Sigmoid colon (tissue), 7 donors: ENCODE results near the gene ZFP92. TPM values are rescaled to one million over a fixed set of nuclear protein-coding genes. Genes with fewer than 3 reads are reported as not detected.
"Not testable (repeated sequence)": the region's sequence is repeated elsewhere in the genome, so short reads cannot be mapped to it uniquely, and the experiment has no call there.

ENCODE experiments used
- DNase-seq: peaks from one replicate; pipeline ENCODE4 v3.0.0-alpha.2; 2019
- H3K27ac ChIP-seq, 4 donors: fragments of 200-600 bp; sonication (generic); one replicate each; pipeline ENCODE4 v1.5.1; 2016 to 2019; ENCODE audit warnings: mild to moderate bottlenecking in 1 of 4
- H3K27me3 ChIP-seq, 3 donors: fragments of 200-600 bp; sonication (generic); one replicate each; pipeline ENCODE4 v1.5.1; 2019; ENCODE audit warnings: mild to moderate bottlenecking in 1 of 3
- H3K36me3 ChIP-seq, 4 donors: fragments of 200-600 bp; sonication (generic); one replicate each; pipeline ENCODE4 v1.5.1; 2016 to 2019
- H3K4me1 ChIP-seq, 4 donors: fragments of 200-600 bp; sonication (generic); one replicate each; pipeline ENCODE4 v1.5.1; 2017 to 2019
- H3K4me3 ChIP-seq, 4 donors: fragments of 200-600 bp; sonication (generic); one replicate each; pipeline ENCODE4 v1.5.1; 2017 to 2019; ENCODE audit warnings: mild to moderate bottlenecking in 2 of 4, moderate library complexity in 1 of 4
- H3K9me3 ChIP-seq, 4 donors: fragments of 200-600 bp in 3 of 4; sonication (generic) in 3 of 4; one replicate each; pipeline versions ENCODE4 v1.5.1 to v1.6.1; 2013 to 2019
- EP300 ChIP-seq, 4 donors: sonication (generic); formaldehyde crosslinking; IDR thresholded peaks; one replicate each; pipeline ENCODE4 v1.6.1; 2017; ENCODE audit warnings: antibody characterized with exemption in 4 of 4
- POLR2A ChIP-seq, 2 donors: fragments of 450-650 bp; IDR thresholded peaks; one replicate each; pipeline ENCODE4 v1.6.1; 2016; ENCODE audit warnings: antibody characterized with exemption in 2 of 2, mild to moderate bottlenecking in 2 of 2, moderate library complexity in 2 of 2
- POLR2AphosphoS5 ChIP-seq, 4 donors: sonication (generic); formaldehyde crosslinking; IDR thresholded peaks; one replicate each; pipeline ENCODE4 v1.6.1; 2017; ENCODE audit warnings: antibody characterized with exemption in 4 of 4
- WGBS, 2 donors: extraction: QIAGEN DNeasy Blood & Tissue Kit; methylation state at CpG; one replicate each; pipeline ENCODE4 v1.1.7; 2013; 5-methylcytosine and 5-hydroxymethylcytosine counted together
- intact Hi-C: fragments of 100-400 bp; cut with DNase I; formaldehyde crosslinking; loops from one replicate; pipeline ENCODE4 v1.15.1; 2023
- polyA plus RNA-seq, 3 donors: library from polyadenylated mRNA; stranded (reverse); fragments of 200-250 nt; gene quantifications; one replicate each; pipeline ENCODE4 v1.2.3, GENCODE V29; 2013
- total RNA-seq, 4 donors: library from RNA; depleted of rRNA; stranded (reverse); fragments of >200 nt; gene quantifications; one replicate each; pipeline ENCODE4 v1.1.0, GENCODE V29; 2016
- TF ChIP-seq, protein P1 (sequence below), 4 experiments: fragments of 450-650 bp in 3 of 4; fragments of 200-600 bp in 1 of 4; IDR thresholded peaks; one replicate each; pipeline ENCODE4 v1.5.1; 2016 to 2019; ENCODE audit warnings: antibody characterized with exemption in 4 of 4, mild to moderate bottlenecking in 3 of 4, moderate library complexity in 2 of 4
- donor health status: healthy with polysubstance abuse.
- donor health status: Bipolar disorder and iron deficiency.
- donor health status: healthy.

ZFP92 gene
- total and polyA plus RNA-seq, 7 donors = 0.35 to 2.2 (median 1.9) TPM; not detected in 2

DNA sequence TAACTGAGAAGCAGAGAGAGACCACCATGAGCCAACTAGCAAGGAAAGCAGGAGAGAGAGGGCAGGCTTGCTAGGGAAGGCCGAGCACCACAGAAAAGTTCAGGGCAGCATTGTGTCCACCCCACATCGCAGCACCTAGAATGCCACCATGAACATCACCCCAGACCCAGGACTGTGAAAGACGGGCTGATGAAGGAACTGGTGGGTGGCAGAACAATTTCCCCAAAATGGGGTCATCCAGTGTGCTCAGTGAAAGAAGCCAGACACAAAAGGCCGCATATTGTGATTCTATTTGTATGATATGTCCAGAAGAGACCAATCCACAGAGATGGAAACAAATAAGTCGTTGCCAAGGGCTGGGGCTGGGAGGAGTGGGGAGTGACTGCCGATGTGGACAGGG lies 26.9 kb upstream of the ZFP92 start:
- no peaks in the 10 kb centered on the region for H3K4me1 ChIP-seq
- intact Hi-C loops = no loop called here
- no peak overlapping the region for H3K27ac ChIP-seq
- TF ChIP-seq, protein P1, sequence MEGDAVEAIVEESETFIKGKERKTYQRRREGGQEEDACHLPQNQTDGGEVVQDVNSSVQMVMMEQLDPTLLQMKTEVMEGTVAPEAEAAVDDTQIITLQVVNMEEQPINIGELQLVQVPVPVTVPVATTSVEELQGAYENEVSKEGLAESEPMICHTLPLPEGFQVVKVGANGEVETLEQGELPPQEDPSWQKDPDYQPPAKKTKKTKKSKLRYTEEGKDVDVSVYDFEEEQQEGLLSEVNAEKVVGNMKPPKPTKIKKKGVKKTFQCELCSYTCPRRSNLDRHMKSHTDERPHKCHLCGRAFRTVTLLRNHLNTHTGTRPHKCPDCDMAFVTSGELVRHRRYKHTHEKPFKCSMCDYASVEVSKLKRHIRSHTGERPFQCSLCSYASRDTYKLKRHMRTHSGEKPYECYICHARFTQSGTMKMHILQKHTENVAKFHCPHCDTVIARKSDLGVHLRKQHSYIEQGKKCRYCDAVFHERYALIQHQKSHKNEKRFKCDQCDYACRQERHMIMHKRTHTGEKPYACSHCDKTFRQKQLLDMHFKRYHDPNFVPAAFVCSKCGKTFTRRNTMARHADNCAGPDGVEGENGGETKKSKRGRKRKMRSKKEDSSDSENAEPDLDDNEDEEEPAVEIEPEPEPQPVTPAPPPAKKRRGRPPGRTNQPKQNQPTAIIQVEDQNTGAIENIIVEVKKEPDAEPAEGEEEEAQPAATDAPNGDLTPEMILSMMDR (IDR thresholded peaks at IDR 0.05) = no peak
- TF ChIP-seq POLR2AphosphoS5 (IDR thresholded peaks at IDR 0.05) = no peak
- no peak for TF ChIP-seq EP300 (IDR thresholded peaks at IDR 0.05)
- WGBS, 2 donors = 88 to 91% methylated on average over 6 of the region's 6 CpGs
- H3K36me3 ChIP-seq = no peaks in the 10 kb centered on the region
- no peaks in the 10 kb centered on the region for H3K27me3 ChIP-seq
- H3K4me3 ChIP-seq = no peak overlapping the region
- H3K9me3 ChIP-seq = no peaks in the 10 kb centered on the region
- DNase-seq = no peak

DNA sequence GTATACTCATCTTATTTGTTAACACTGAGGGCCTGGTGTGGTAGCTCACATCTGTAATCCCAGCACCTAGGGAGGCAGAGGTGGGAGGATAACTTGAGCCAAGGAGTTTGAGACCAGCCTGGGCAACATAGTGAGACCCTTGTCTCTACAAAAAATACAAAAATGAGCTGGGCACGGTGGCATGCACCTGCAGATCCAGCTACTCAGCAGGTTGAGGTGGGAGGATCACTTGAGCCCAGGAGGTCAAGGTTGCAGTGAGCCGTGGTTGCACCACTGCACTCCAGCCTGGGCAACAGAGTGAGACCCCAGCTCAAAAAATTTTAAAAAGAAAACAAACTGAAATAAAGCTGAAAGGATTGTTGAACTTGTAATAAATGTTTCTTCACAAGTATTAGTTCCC lies 26.3 kb upstream of the ZFP92 start:
- H3K36me3 ChIP-seq, H3K9me3 ChIP-seq, intact Hi-C loops, H3K4me3 ChIP-seq, DNase-seq, H3K27me3 ChIP-seq, H3K27ac ChIP-seq, H3K4me1 ChIP-seq: not testable (repeated sequence)
- 61 to 78% methylated on average over 2 of the region's 2 CpGs for WGBS, 2 donors

DNA sequence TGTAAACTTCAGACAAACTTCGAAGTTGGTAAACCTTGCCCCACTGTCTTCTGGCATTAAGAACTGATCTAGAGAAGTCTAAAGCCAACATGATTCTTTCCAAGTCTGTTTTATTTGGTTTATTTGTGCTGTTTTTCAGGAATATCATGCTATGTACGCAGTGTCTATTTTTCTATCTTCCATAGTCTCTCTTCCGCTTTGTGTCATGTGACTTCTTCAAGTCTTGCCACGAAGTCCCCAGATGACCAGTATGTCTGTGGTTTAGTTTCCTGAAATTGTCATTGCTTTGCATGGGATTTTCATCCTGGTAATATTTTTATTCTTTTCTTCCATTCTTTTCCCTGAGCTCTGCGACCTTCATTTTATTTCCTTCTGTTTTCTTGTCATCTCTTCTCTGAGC lies 25.2 kb upstream of the ZFP92 start:
- Histone ChIP-seq H3K27ac (no peak overlapping the region), H3K27me3 (no peaks in the 10 kb centered on the region), H3K36me3 (no peaks in the 10 kb centered on the region), H3K4me3 (no peak overlapping the region), H3K9me3 (no peaks in the 10 kb centered on the region), H3K4me1 (no peaks in the 10 kb centered on the region)
- DNase-seq = no peak
- TF ChIP-seq, protein P1 (IDR thresholded peaks at IDR 0.05) = no peak
- TF ChIP-seq POLR2A (IDR thresholded peaks at IDR 0.05) (no peak), EP300 (IDR thresholded peaks at IDR 0.05) (no peak), POLR2AphosphoS5 (IDR thresholded peaks at IDR 0.05) (no peak)
- intact Hi-C loops = no loop called here
- 61 to 74% methylated on average over 5 of the region's 5 CpGs for WGBS, 2 donors

DNA sequence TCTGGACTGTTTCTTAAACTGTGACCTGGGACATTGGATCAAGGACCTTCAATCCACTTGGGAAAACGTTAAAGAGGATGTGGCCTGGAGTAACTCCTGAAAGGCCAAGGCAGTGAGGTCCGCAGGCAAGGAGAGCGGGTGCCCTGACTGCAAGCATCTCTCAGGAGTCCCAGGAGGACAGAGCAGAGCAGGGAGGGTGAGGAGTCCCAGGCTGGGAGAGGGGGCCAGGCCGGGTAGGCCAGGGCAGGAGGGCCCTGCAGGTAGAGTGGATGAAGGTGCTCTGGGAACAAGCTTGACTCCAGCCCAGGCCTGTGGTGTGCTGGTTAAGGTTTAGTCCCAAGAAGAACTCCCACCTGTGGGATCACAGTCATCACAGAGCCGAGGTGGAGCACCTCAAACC lies 23.9 kb upstream of the ZFP92 start:
- TF ChIP-seq POLR2AphosphoS5 (IDR thresholded peaks at IDR 0.05) (no peak), POLR2A (IDR thresholded peaks at IDR 0.05) (no peak), EP300 (IDR thresholded peaks at IDR 0.05) (no peak)
- TF ChIP-seq, protein P1 (IDR thresholded peaks at IDR 0.05) = no peak
- Histone ChIP-seq H3K4me1 (no peaks in the 10 kb centered on the region), H3K36me3 (no peaks in the 10 kb centered on the region), H3K4me3 (no peak overlapping the region), H3K27me3 (no peaks in the 10 kb centered on the region), H3K27ac (no peak overlapping the region), H3K9me3 (no peaks in the 10 kb centered on the region)
- no peak for DNase-seq
- intact Hi-C loops = no loop called here
- WGBS, 2 donors = 68 to 79% methylated on average over 5 of the region's 5 CpGs

DNA sequence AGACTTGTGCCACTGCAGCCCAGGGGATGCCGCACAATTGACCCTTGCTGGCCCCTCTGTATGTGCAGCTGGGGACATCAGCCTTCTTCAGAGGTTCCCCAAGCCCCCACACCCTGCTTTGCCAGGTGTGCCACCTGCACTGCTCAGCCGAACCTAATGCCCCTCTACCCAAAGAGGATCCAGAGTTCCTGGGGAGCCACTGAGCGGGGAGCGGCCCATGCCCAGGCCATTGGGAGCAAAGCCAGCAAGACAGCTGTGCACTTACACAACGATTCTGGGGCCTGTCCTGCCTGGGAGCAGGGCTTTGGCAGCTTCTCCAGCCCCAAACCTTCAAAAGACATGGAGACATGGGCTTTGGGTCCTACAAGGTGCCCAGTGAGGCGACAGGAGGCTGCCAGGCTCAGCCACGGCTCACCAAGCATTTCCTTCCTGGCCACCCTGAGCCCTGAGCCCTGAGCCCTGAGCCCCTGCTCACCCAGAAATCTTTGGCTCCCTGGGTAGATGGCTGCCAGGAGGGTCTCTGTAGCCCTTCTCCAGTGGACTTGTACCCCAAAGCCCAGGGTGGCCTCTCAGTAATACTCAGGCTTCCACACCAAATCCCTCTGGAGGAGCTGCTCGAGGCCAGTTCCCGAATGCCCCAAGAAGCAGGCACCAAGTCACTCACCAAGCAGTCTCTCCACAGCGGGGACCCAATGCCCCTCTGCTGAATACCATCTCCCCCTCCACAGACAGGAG lies 23.1 kb upstream of the ZFP92 start:
- DNase-seq = no peak
- intact Hi-C loops = no loop called here
- no peak overlapping the region for H3K4me3 ChIP-seq
- no peaks in the 10 kb centered on the region for H3K9me3 ChIP-seq
- 81 to 83% methylated on average over 10 of the region's 10 CpGs for WGBS, 2 donors
- H3K36me3 ChIP-seq = no peaks in the 10 kb centered on the region
- no peak overlapping the region for H3K27ac ChIP-seq
- H3K27me3 ChIP-seq = no peaks in the 10 kb centered on the region
- H3K4me1 ChIP-seq = no peaks in the 10 kb centered on the region
- TF ChIP-seq POLR2AphosphoS5 (IDR thresholded peaks at IDR 0.05) = no peak
- TF ChIP-seq EP300 (IDR thresholded peaks at IDR 0.05) = no peak
- TF ChIP-seq POLR2A (IDR thresholded peaks at IDR 0.05) = no peak
- TF ChIP-seq, protein P1 (IDR thresholded peaks at IDR 0.05) = no peak
